ENCODE measurements around the gene POLR3B. TPM values are rescaled to one million over a fixed set of nuclear protein-coding genes. Genes with fewer than 3 reads are reported as not detected.

POLR3B gene
- total RNA-seq, 2 experiments from 2014 or later = 14.7 to 17.6 TPM

GRCh38 chr12:106541201-106541600 is 183.7 kb downstream of the POLR3B start:
- BruUV-seq (replicated peaks) = no TSS peak

GRCh38 chr12:106551410-106551809 is 193.9 kb downstream of the POLR3B start:
- Histone ChIP-seq H3K9me3 (ENCODE audit: low read length) (no peaks in the 10 kb centered on the region), H3K27ac (ENCODE audit: low read depth, low read length, poor library complexity, severe bottlenecking) (no peak overlapping the region), H3K79me2 (ENCODE audit: insufficient read depth, low read depth, low read length) (no peaks in the 10 kb centered on the region), H3K9me2 (ENCODE audit: insufficient read depth, low read length) (no peaks in the 10 kb centered on the region), H3K4me3 (ENCODE audit: low read depth, low read length, poor library complexity, severe bottlenecking) (no peak overlapping the region), H3K4me1 (ENCODE audit: insufficient read depth, low read length, poor library complexity, severe bottlenecking) (no peaks in the 10 kb centered on the region), H2AFZ (ENCODE audit: low read length) (no peak overlapping the region), H4K20me1 (ENCODE audit: insufficient read depth, low read length) (no peaks in the 10 kb centered on the region), H3K36me3 (ENCODE audit: insufficient read depth, low read length) (no peaks in the 10 kb centered on the region), H3K4me2 (ENCODE audit: low read length) (no peak overlapping the region)
- TF ChIP-seq EZH2phosphoT487 (IDR thresholded peaks at IDR 0.05; ENCODE audit: borderline replicate concordance, low read depth, low read length) (no peak), CTCF (conservative IDR thresholded peaks at IDR 0.05; ENCODE audit: low read length) (no peak)
- CTCF ChIA-PET (ENCODE audit: unreplicated experiment) = no interaction called here
- no TSS peak for BruUV-seq (replicated peaks)
- no peak for DNase-seq (ENCODE audit: low spot score)
- POLR2A ChIA-PET = no interaction called here
- intact Hi-C loops (cut with micrococcal nuclease; ENCODE audit: unreplicated experiment) = no loop called here

More at GRCh38 chr12:106541201-106541600, 183.7 kb downstream of the POLR3B start:
- ChIA-PET POLR2A (interaction anchor here (0.7 kb wide), 1 partner anchor 161 kb away, joined by 7 read pairs; no protein-coding TSS in a partner anchor), CTCF (ENCODE audit: unreplicated experiment) (no interaction called here)
- no peak for DNase-seq (ENCODE audit: low spot score)
- H3K27ac ChIP-seq (ENCODE audit: low read depth, low read length, poor library complexity, severe bottlenecking) = no peak overlapping the region
- H3K79me2 ChIP-seq (ENCODE audit: insufficient read depth, low read depth, low read length) = no peaks in the 10 kb centered on the region
- H3K4me3 ChIP-seq (ENCODE audit: low read depth, low read length, poor library complexity, severe bottlenecking) = no peak overlapping the region
- TF ChIP-seq CTCF (conservative IDR thresholded peaks at IDR 0.05; ENCODE audit: low read length) (no peak), EZH2phosphoT487 (IDR thresholded peaks at IDR 0.05; ENCODE audit: borderline replicate concordance, low read depth, low read length) (no peak)
- H3K4me2 ChIP-seq (ENCODE audit: low read length) = no peak overlapping the region
- no peaks in the 10 kb centered on the region for H3K9me2 ChIP-seq (ENCODE audit: insufficient read depth, low read length)
- no peaks in the 10 kb centered on the region for H3K9me3 ChIP-seq (ENCODE audit: low read length)
- intact Hi-C loops (cut with micrococcal nuclease; ENCODE audit: unreplicated experiment) = no loop called here
- no peaks in the 10 kb centered on the region for H3K36me3 ChIP-seq (ENCODE audit: insufficient read depth, low read length)
- H4K20me1 ChIP-seq (ENCODE audit: insufficient read depth, low read length) = no peaks in the 10 kb centered on the region
- H2AFZ ChIP-seq (ENCODE audit: low read length) = no peak overlapping the region
- no peaks in the 10 kb centered on the region for H3K4me1 ChIP-seq (ENCODE audit: insufficient read depth, low read length, poor library complexity, severe bottlenecking)

GRCh38 chr12:106552228-106552627 is 194.7 kb downstream of the POLR3B start:
- TF ChIP-seq CTCF (conservative IDR thresholded peaks at IDR 0.05; ENCODE audit: low read length) (no peak), EZH2phosphoT487 (IDR thresholded peaks at IDR 0.05; ENCODE audit: borderline replicate concordance, low read depth, low read length) (no peak)
- POLR2A ChIA-PET = interaction anchor here (0.6 kb wide), 1 partner anchor 1062 kb away, joined by 3 read pairs; no protein-coding TSS in a partner anchor

More at GRCh38 chr12:106552228-106552627, 194.7 kb downstream of the POLR3B start:
- CTCF ChIA-PET (ENCODE audit: unreplicated experiment) = no interaction called here
- Histone ChIP-seq H3K79me2 (ENCODE audit: insufficient read depth, low read depth, low read length) (no peaks in the 10 kb centered on the region), H4K20me1 (ENCODE audit: insufficient read depth, low read length) (no peaks in the 10 kb centered on the region), H3K9me3 (ENCODE audit: low read length) (no peaks in the 10 kb centered on the region), H3K4me3 (ENCODE audit: low read depth, low read length, poor library complexity, severe bottlenecking) (no peak overlapping the region), H3K9me2 (ENCODE audit: insufficient read depth, low read length) (no peaks in the 10 kb centered on the region), H3K4me1 (ENCODE audit: insufficient read depth, low read length, poor library complexity, severe bottlenecking) (no peaks in the 10 kb centered on the region), H2AFZ (ENCODE audit: low read length) (no peak overlapping the region), H3K27ac (ENCODE audit: low read depth, low read length, poor library complexity, severe bottlenecking) (no peak overlapping the region), H3K36me3 (ENCODE audit: insufficient read depth, low read length) (no peaks in the 10 kb centered on the region), H3K4me2 (ENCODE audit: low read length) (no peak overlapping the region)
- intact Hi-C loops (cut with micrococcal nuclease; ENCODE audit: unreplicated experiment) = no loop called here
- BruUV-seq (replicated peaks) = no TSS peak
- DNase-seq (ENCODE audit: low spot score) = no peak

Other genes starting within 250 kb of the POLR3B start
- gene NUAK1, start 218.8 kb upstream of the POLR3B start, total RNA-seq (2014; rRNA removed; shearing (Covaris generic)) = 0.03 TPM in 1 of 2 replicates, not detected in the other
- not detected in 2 replicates for gene NUAK1, start 218.8 kb upstream of the POLR3B start, total RNA-seq (2022)
- 17.5 and 18.9 TPM in 2 replicates for gene CKAP4, start 109.7 kb upstream of the POLR3B start, total RNA-seq (2014; rRNA removed; shearing (Covaris generic))
- 31.9 and 40.5 TPM in 2 replicates for gene CKAP4, start 109.7 kb upstream of the POLR3B start, total RNA-seq (2022)
- gene TCP11L2, start 55.0 kb upstream of the POLR3B start, total RNA-seq (2014; rRNA removed; shearing (Covaris generic)) = 1.2 and 1.8 TPM in 2 replicates
- gene TCP11L2, start 55.0 kb upstream of the POLR3B start, total RNA-seq (2022) = 9.8 and 10.4 TPM in 2 replicates
- not detected in 2 replicates for gene RFX4, start 225.3 kb downstream of the POLR3B start, total RNA-seq (2014; rRNA removed; shearing (Covaris generic))
- not detected in 2 replicates for gene RFX4, start 225.3 kb downstream of the POLR3B start, total RNA-seq (2022)

Measured in OCI-LY7 (cell line).